Measurements from ENCODE around the gene PNPLA2. TPM values are rescaled to one million over a fixed set of nuclear protein-coding genes. Genes with fewer than 3 reads are reported as not detected.

The PNPLA2 gene
- total and polyA plus RNA-seq, 2 of the 8 experiments (the other 6 are each of a cell fraction or from before 2014, with no cell fraction given), result 30.9 to 62.1 TPM

DNA sequence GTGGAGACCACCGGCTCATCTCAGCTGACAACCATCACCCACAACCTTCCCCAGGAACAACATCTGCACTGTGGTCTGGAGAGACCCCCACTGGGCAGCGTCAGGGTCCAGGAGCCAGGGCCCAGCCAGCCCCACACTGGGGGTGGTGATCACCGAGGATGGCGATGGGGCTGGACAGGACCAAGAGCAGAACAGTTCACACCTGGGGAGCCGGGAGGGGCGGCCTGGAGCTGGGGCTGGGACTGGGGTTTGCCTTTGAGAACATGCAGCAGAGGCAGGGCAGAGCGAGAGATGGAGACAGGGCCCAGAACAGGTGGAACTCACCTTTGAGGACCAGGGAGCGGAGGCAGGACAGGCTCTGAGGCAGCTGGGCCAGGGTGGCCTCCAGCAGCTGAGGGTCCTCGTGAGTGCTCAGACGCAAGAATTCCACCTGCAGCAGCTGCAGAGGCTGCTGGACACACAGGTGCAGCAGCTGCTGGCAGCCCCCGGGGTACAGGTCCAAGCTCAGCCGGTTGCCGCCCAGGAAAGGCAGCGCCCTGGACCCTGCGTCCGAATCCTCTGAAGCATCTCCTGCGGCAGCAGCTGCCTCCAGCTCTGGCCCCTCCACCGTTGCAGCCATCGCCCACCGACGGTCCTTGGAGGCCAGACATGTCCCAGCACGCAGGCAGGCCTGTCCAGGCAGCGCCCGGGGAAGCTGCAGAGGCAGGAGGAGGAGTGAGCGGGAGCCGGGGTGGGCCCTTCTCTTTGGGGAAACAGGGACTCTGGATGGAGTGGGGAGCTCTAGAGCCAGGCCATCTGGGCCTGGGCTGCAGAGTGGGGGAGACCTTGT is 14.7 kb upstream of the PNPLA2 start:
- H3K79me2 ChIP-seq (ENCODE audit: control insufficient read depth in 1 of 2, insufficient read depth in 2 of 2, low read length in 2 of 2), result peaks cover 0 to 6% of the 10 kb centered on the region in 2 experiments; a peak in 1 of 4 replicates
- peaks cover 2% of the 10 kb centered on the region; the same call in 1 of the 2 replicates for H3K79me1 ChIP-seq (ENCODE audit: low read depth, low read length)
- H2BK120ac ChIP-seq (replicated peaks; ENCODE audit: low read depth, low read length), result peak overlapping the region; percentile 43
- peak overlapping the region; percentile 28 to 71 (median 47); a peak in 7 of 8 replicates for H3K4me3 ChIP-seq (ENCODE audit: extremely low read depth in 1 of 4, insufficient read depth in 2 of 4, low read depth in 3 of 4, low read length in 4 of 4)
- H3K9me3 ChIP-seq (ENCODE audit: insufficient read depth in 2 of 2, low read depth in 1 of 2, low read length in 1 of 2), result no peaks in the 10 kb centered on the region
- H3K4me2 ChIP-seq (ENCODE audit: insufficient read depth in 1 of 2, low read depth in 2 of 2, low read length in 2 of 2), result peak overlapping the region; percentile 67 to 83
- no peaks in the 10 kb centered on the region; a peak in 1 of 7 replicates for H3K27me3 ChIP-seq (replicated peaks in 1 of 4; ENCODE audit: control insufficient read depth in 3 of 4, extremely low read depth in 1 of 4, insufficient read depth in 3 of 4, low read length in 3 of 4)
- H2BK12ac ChIP-seq (ENCODE audit: low read depth, low read length), result peak overlapping the region; percentile 17; the same call in 1 of the 2 replicates
- CTCF ChIA-PET (ENCODE audit: partially characterized antibody), result interaction anchor here (0.9 to 2.7 kb wide), 5 partner anchors 13 to 44 kb away, joined by 3 to 7 read pairs (median 3); partner anchors contain the start of gene CEND1
- 88% methylated on average over 24 of the region's 26 CpGs; no CpG with 5 or more reads in 1 of the 2 experiments for WGBS, 2 experiments (ENCODE audit: extremely low coverage in 1 of 2, insufficient coverage in 1 of 2, insufficient read length in 1 of 2, insufficient replicate concordance in 2 of 2, low coverage in 1 of 2, low lambda C conversion rate in 2 of 2, missing lambda C conversion rate in 1 of 2)
- peak overlapping the region; percentile 37 for H4K91ac ChIP-seq (replicated peaks; ENCODE audit: insufficient read length, low read length)
- POLR2A ChIA-PET (ENCODE audit: partially characterized antibody), result interaction anchor here (0.7 to 53.0 kb wide), 12 partner anchors 7 to 165 kb away, joined by 3 to 1917 read pairs (median 4); partner anchors contain the start of genes CD151, CEND1, CRACR2B and PNPLA2
- H3K4me1 ChIP-seq (replicated peaks in 1 of 4; ENCODE audit: control insufficient read depth in 3 of 4, insufficient read depth in 4 of 4, low read length in 3 of 4), result peaks cover 0 to 8% (median 7%) of the 10 kb centered on the region in 4 experiments; a peak in 5 of 7 replicates
- H3K4ac ChIP-seq (replicated peaks; ENCODE audit: insufficient read length, low read depth, low read length), result peak overlapping the region; percentile 78
- H2AFZ ChIP-seq (ENCODE audit: low read length), result no peak overlapping the region
- no peak overlapping the region for H3K23ac ChIP-seq (ENCODE audit: insufficient read length)
- peaks cover 0 to 8% of the 10 kb centered on the region in 2 experiments for H4K20me1 ChIP-seq (replicated peaks in 1 of 2; ENCODE audit: control insufficient read depth in 1 of 2, insufficient read depth in 2 of 2, low read length in 2 of 2)
- no peak overlapping the region for H3K56ac ChIP-seq (replicated peaks; ENCODE audit: insufficient read length, low read depth, low read length)
- H3K9ac ChIP-seq (replicated peaks in 1 of 4; ENCODE audit: extremely low read depth in 1 of 4, low read depth in 3 of 4, low read length in 3 of 4), result no peak overlapping the region; a peak in 2 of 7 replicates
- H3K36me3 ChIP-seq (ENCODE audit: control insufficient read depth in 2 of 4, insufficient read depth in 4 of 4, low read length in 3 of 4), result peaks cover 3 to 30% (median 6%) of the 10 kb centered on the region in 4 experiments; a peak in 5 of 8 replicates
- H3K14ac ChIP-seq (ENCODE audit: insufficient read length), result no peak overlapping the region
- H2BK15ac ChIP-seq (ENCODE audit: low read length), result no peak overlapping the region
- H2BK5ac ChIP-seq (ENCODE audit: low read depth, low read length), result peak overlapping the region; percentile 67; the same call in 1 of the 2 replicates
- no peak overlapping the region for H4K5ac ChIP-seq (ENCODE audit: insufficient read length, low read depth, low read length)
- H3K18ac ChIP-seq (ENCODE audit: extremely low read depth, low read length), result peak overlapping the region; percentile 78
- H4K8ac ChIP-seq (ENCODE audit: extremely low read depth, insufficient read depth, low read length), result peak overlapping the region; percentile 68
- no peak for FAIRE-seq
- H3K27ac ChIP-seq (ENCODE audit: low read depth, low read length), result no peak overlapping the region
- no peak for DNase-seq (ENCODE audit: low read depth in 1 of 2, low spot score in 2 of 2)
- H2AK5ac ChIP-seq (ENCODE audit: low read depth, low read length), result no peak overlapping the region; the same call in 1 of the 2 replicates
- H3K23me2 ChIP-seq (ENCODE audit: low read depth, low read length), result peaks cover 12% of the 10 kb centered on the region; the same call in 1 of the 2 replicates
- no peak overlapping the region for H2BK20ac ChIP-seq (ENCODE audit: low read length)
- TF ChIP-seq RFX5 (IDR thresholded peaks at IDR 0.05; ENCODE audit: borderline replicate concordance, low read depth, low read length) (no peak), BCL11A (IDR thresholded peaks at IDR 0.05; ENCODE audit: low read depth in 2 of 2, low read length in 2 of 2) (no peak), TCF12 (IDR thresholded peaks at IDR 0.05; ENCODE audit: low read depth, low read length) (no peak), NRF1 (IDR thresholded peaks at IDR 0.05; ENCODE audit: low read depth, low read length) (no peak), SIX5 (IDR thresholded peaks at IDR 0.05; ENCODE audit: low read depth, low read length) (no peak), EZH2 (IDR thresholded peaks at IDR 0.05; ENCODE audit: low read depth, low read length, severe bottlenecking) (no peak), SP1 (IDR thresholded peaks at IDR 0.05; ENCODE audit: low read depth, low read length) (no peak), JUND (IDR thresholded peaks at IDR 0.05; ENCODE audit: low read length) (no peak), CHD2 (IDR thresholded peaks at IDR 0.05; ENCODE audit: low read length) (no peak), SP2 (IDR thresholded peaks at IDR 0.05; ENCODE audit: low read length) (no peak), BRCA1 (IDR thresholded peaks at IDR 0.05; ENCODE audit: low read depth, low read length) (no peak), BACH1 (IDR thresholded peaks at IDR 0.05; ENCODE audit: low read length) (no peak)

Measured in H1 (cell line).